Endodermal cell (in vitro differentiated cells): ENCODE measurements around the gene TMPRSS4. TPM values are rescaled to one million over a fixed set of nuclear protein-coding genes. Genes with fewer than 3 reads are reported as not detected.

ENCODE experiments used
- DNase-seq: peaks from one replicate; pipeline ENCODE4 v3.0.0-alpha.2; 2017
- H3K27ac ChIP-seq: 2 replicates; pipeline ENCODE4 v1.5.1; 2013; ENCODE audit warnings: mild to moderate bottlenecking, low read depth, low read length, moderate library complexity
- H3K27me3 ChIP-seq: 2 replicates; pipeline ENCODE4 v1.6.1; 2013; ENCODE audit warnings: mild to moderate bottlenecking, low read length, moderate library complexity; ENCODE audit not compliant: insufficient read depth, control insufficient read depth, poor library complexity, severe bottlenecking
- H3K36me3 ChIP-seq: 2 replicates; pipeline ENCODE4 v1.7.0; 2013; ENCODE audit warnings: mild to moderate bottlenecking, low read length, moderate library complexity; ENCODE audit not compliant: control insufficient read depth, insufficient read depth
- H3K4me1 ChIP-seq: one replicate; pipeline ENCODE4 v1.7.0; 2013; ENCODE audit warnings: low read length; ENCODE audit not compliant: control insufficient read depth, insufficient read depth
- H3K4me3 ChIP-seq: 2 replicates; pipeline ENCODE4 v1.5.1; 2013; ENCODE audit warnings: mild to moderate bottlenecking, low read length, moderate library complexity
- H3K9ac ChIP-seq: 2 replicates; pipeline ENCODE4 v1.6.1; 2013; ENCODE audit warnings: mild to moderate bottlenecking, low read length, moderate library complexity; ENCODE audit not compliant: poor library complexity, severe bottlenecking; ENCODE audit errors: extremely low read depth
- H3K9me3 ChIP-seq: 2 replicates; pipeline ENCODE4 v1.6.1; 2013; ENCODE audit warnings: mild to moderate bottlenecking, low read length, moderate library complexity; ENCODE audit not compliant: control insufficient read depth
- H3K27ac Mint-ChIP-seq: 2 replicates; pipeline ENCODE4 v1.8.0; 2020; ENCODE audit warnings: mixed read lengths
- H3K27me3 Mint-ChIP-seq: 2 replicates; pipeline ENCODE4 v1.8.0; 2021; ENCODE audit warnings: mild to moderate bottlenecking, mixed read lengths; ENCODE audit not compliant: insufficient read depth
- H3K36me3 Mint-ChIP-seq: 2 replicates; pipeline ENCODE4 v1.8.0; 2020; ENCODE audit warnings: low read depth, mixed read lengths
- H3K4me1 Mint-ChIP-seq: 2 replicates; pipeline ENCODE4 v1.8.0; 2020; ENCODE audit warnings: mixed read lengths
- H3K4me3 Mint-ChIP-seq: 2 replicates; pipeline ENCODE4 v1.8.0; 2020; ENCODE audit warnings: mild to moderate bottlenecking, moderate library complexity, mixed read lengths
- H3K9me3 Mint-ChIP-seq: 2 replicates; pipeline ENCODE4 v1.8.0; 2020; ENCODE audit warnings: mild to moderate bottlenecking, mixed read lengths
- CTCF ChIP-seq: fragments of 200-600 bp; sonication (generic); conservative IDR thresholded peaks from 2 replicates; pipeline ENCODE4 v1.5.0; 2021; ENCODE audit warnings: antibody characterized with exemption, mild to moderate bottlenecking
- WGBS, 2 experiments: methylation state at CpG; one replicate each; pipeline versions ENCODE4 v1.1.5 to v1.1.7; 2013; ENCODE audit warnings: missing lambda C conversion rate in 2 of 2, mixed read lengths in 1 of 2; ENCODE audit not compliant: insufficient coverage in 1 of 2, insufficient read length in 1 of 2; 5-methylcytosine and 5-hydroxymethylcytosine counted together
- total RNA-seq, 2 donors: library from RNA; stranded (reverse); fragmentation: NEBNext Ultra II Directional in 1 of 2; extraction: Animal tissue kit (Norgen Biotek cat#: 25700) in 1 of 2; gene quantifications; 2 replicates in 1 of 2; 3 replicates in 1 of 2; pipeline ENCODE4 v1.2.1, GENCODE V29; 2021

Gene TMPRSS4
- total RNA-seq, 2 donors from 2014 or later = not detected

GRCh38 chr11:118086913-118087768 lies 10.3 kb downstream of the TMPRSS4 start, which contains the start of gene SMIM35:
Gene SMIM35, minus strand, starts transcription at chr11:118086963. Its CDS starts 206 bp downstream, at chr11:118086757.
- peaks cover 19% of the 10 kb centered on the region for H3K9me3 Mint-ChIP-seq
- H3K4me3 ChIP-seq = no peak within 1 kb of the TSS
- no peak within 1 kb of the TSS for H3K4me3 Mint-ChIP-seq
- no peaks in the 10 kb centered on the region for H3K36me3 ChIP-seq
- H3K27me3 Mint-ChIP-seq = peaks cover 25% of the 10 kb centered on the region
- no peak for DNase-seq
- H3K27ac Mint-ChIP-seq = no peak within 1 kb of the TSS
- no peaks in the 10 kb centered on the region for H3K27me3 ChIP-seq
- peaks cover 16% of the 10 kb centered on the region for H3K4me1 Mint-ChIP-seq
- H3K27ac ChIP-seq = no peak within 1 kb of the TSS
- peaks cover 8% of the 10 kb centered on the region for H3K9me3 ChIP-seq
- WGBS, 2 experiments = 83 to 88% methylated on average over 2 to 5 of the region's 5 CpGs
- H3K4me1 ChIP-seq = no peaks in the 10 kb centered on the region
- TF ChIP-seq CTCF = no peak
- peaks cover 2% of the 10 kb centered on the region for H3K36me3 Mint-ChIP-seq
- H3K9ac ChIP-seq = no peak within 1 kb of the TSS

- Mint-ChIP-seq H3K9me3 (peaks cover 19% of the 10 kb centered on the region), H3K4me3 (no peak overlapping the region), H3K27me3 (peaks cover 27% of the 10 kb centered on the region), H3K4me1 (peaks cover 11% of the 10 kb centered on the region), H3K27ac (no peak overlapping the region), H3K36me3 (peaks cover 2% of the 10 kb centered on the region)
- Histone ChIP-seq H3K9ac (no peak overlapping the region), H3K9me3 (peaks cover 8% of the 10 kb centered on the region), H3K27me3 (no peaks in the 10 kb centered on the region), H3K4me3 (no peak overlapping the region), H3K4me1 (no peaks in the 10 kb centered on the region), H3K27ac (no peak overlapping the region), H3K36me3 (no peaks in the 10 kb centered on the region)
- 90 to 100% methylated on average over 4 to 6 of the region's 6 CpGs for whole genome bisulfite sequencing, 2 experiments
- no peak for TF ChIP-seq CTCF
- no peak for DNase-seq
Measured at GRCh38 chr11:118087931-118088330, 11.1 kb downstream of the TMPRSS4 start.

- Mint-ChIP-seq H3K27ac (no peak overlapping the region), H3K4me1 (peaks cover 7% of the 10 kb centered on the region), H3K9me3 (peaks cover 19% of the 10 kb centered on the region), H3K27me3 (peaks cover 27% of the 10 kb centered on the region), H3K36me3 (peaks cover 2% of the 10 kb centered on the region), H3K4me3 (no peak overlapping the region)
- Histone ChIP-seq H3K9me3 (peaks cover 8% of the 10 kb centered on the region), H3K4me3 (no peak overlapping the region), H3K36me3 (no peaks in the 10 kb centered on the region), H3K4me1 (no peaks in the 10 kb centered on the region), H3K27ac (no peak overlapping the region), H3K27me3 (no peaks in the 10 kb centered on the region), H3K9ac (no peak overlapping the region)
- DNase-seq = no peak
- 80 to 84% methylated on average over 2 to 4 of the region's 4 CpGs for WGBS, 2 experiments
- TF ChIP-seq CTCF = no peak
Measured at GRCh38 chr11:118088531-118088930, 11.7 kb downstream of the TMPRSS4 start.
